HepG2 (cell line): ENCODE data around the gene UBAC2. TPM values are rescaled to one million over a fixed set of nuclear protein-coding genes. Genes with fewer than 3 reads are reported as not detected.

ENCODE experiments used
- ATAC-seq: fragments of 200-7000 bp; cut with Tn5 transposase; 3 replicates; pipeline ENCODE4 v1.9.1; 2020; ENCODE audit warnings: mild to moderate bottlenecking, moderate library complexity
- BruUV-seq: library from RNA; stranded (reverse); fragments of 400-500 nt; replicated peaks from 2 replicates; lab custom pipeline; 2021; lab: Mats Ljungman, UMichigan
- CTCF ChIA-PET: fragments of 300-600 bp; formaldehyde crosslinking; extraction: SDS; loops from one replicate; lab custom pipeline; 2021; ENCODE audit warnings: low total read pairs, inconsistent platforms, low intra/inter-chr PET ratio; lab: Yijun Ruan, JAX
- POLR2A ChIA-PET: fragments of 350-600 bp; sonication (Branson Sonifier 250); formaldehyde crosslinking; loops from one replicate; lab custom pipeline; 2020; ENCODE audit warnings: antibody characterized with exemption, inconsistent platforms; lab: Yijun Ruan, JAX
- DNase-seq: peaks from one replicate; pipeline ENCODE4 v3.0.0-alpha.2; 2015; ENCODE audit warnings: low spot score
- FAIRE-seq: peaks from 3 replicates; lab custom pipeline; 2011; peaks lifted over from hg19 to GRCh38; lab: Jason Lieb, UNC
- H2AFZ ChIP-seq: one replicate; pipeline ENCODE4 v1.6.1; 2011; ENCODE audit warnings: low read length, inconsistent platforms
- H3K27ac ChIP-seq: fragments of 300-600 bp; 3 replicates; pipeline ENCODE4 v1.8.0; 2011; ENCODE audit warnings: mixed run types, mild to moderate bottlenecking, mixed read lengths, low read length, inconsistent platforms; ENCODE audit not compliant: insufficient read depth; ENCODE audit errors: extremely low read length
- H3K27me3 ChIP-seq, 2 experiments: fragments of 200-600 bp in 1 of 2; 2 replicates in 1 of 2; 3 replicates in 1 of 2; pipeline versions ENCODE4 v1.6.0 to v1.8.0; 2011; ENCODE audit warnings: low read length in 2 of 2, mild to moderate bottlenecking in 2 of 2, moderate library complexity in 2 of 2, inconsistent platforms in 1 of 2; ENCODE audit not compliant: insufficient read depth in 2 of 2, control insufficient read depth in 1 of 2
- H3K36me3 ChIP-seq, 2 experiments: fragments of 200-600 bp in 1 of 2; replicated peaks in 1 of 2; 2 replicates in 1 of 2; 3 replicates in 1 of 2; pipeline versions ENCODE4 v1.5.1 to v1.8.0; 2011; ENCODE audit warnings: low read length in 2 of 2, inconsistent platforms in 1 of 2; ENCODE audit not compliant: insufficient read depth in 2 of 2, control insufficient read depth in 1 of 2
- H3K4me1 ChIP-seq: 2 replicates; pipeline ENCODE4 v1.5.1; 2012; ENCODE audit warnings: low read length, inconsistent platforms; ENCODE audit not compliant: insufficient read depth
- H3K4me2 ChIP-seq: 2 replicates; pipeline ENCODE4 v1.6.0; 2011; ENCODE audit warnings: low read depth, low read length, inconsistent platforms
- H3K4me3 ChIP-seq, 3 experiments: fragments of 200-600 bp in 1 of 3; sonication (generic), shearing (Covaris generic) in 1 of 3; replicated peaks in 1 of 3; 2 replicates each; pipeline ENCODE4 v1.5.1; 2011 to 2016; ENCODE audit warnings: low read length in 3 of 3, inconsistent platforms in 2 of 3, low read depth in 2 of 3, mild to moderate bottlenecking in 2 of 3, control low read depth in 1 of 3, mixed read lengths in 1 of 3; ENCODE audit not compliant: insufficient read depth in 1 of 3
- H3K79me2 ChIP-seq: one replicate; pipeline ENCODE4 v1.6.1; 2011; ENCODE audit warnings: low read length, inconsistent platforms; ENCODE audit not compliant: insufficient read depth
- H3K9ac ChIP-seq: 2 replicates; pipeline ENCODE4 v1.6.0; 2011; ENCODE audit warnings: mild to moderate bottlenecking, low read depth, low read length, inconsistent platforms; ENCODE audit not compliant: insufficient read depth
- H3K9me3 ChIP-seq: 2 replicates; pipeline ENCODE4 v1.5.1; 2012; ENCODE audit warnings: mild to moderate bottlenecking, low read length
- H4K20me1 ChIP-seq: 2 replicates; pipeline ENCODE4 v1.6.0; 2011; ENCODE audit warnings: inconsistent platforms, mild to moderate bottlenecking, low read length, moderate library complexity; ENCODE audit not compliant: insufficient read depth
- KDM5B ChIP-seq: sonication (generic); formaldehyde crosslinking; IDR thresholded peaks from 2 replicates; pipeline ENCODE4 v1.4.0; 2020; ENCODE audit warnings: missing genetic modification reagents, mild to moderate bottlenecking, borderline replicate concordance
- NFKBIZ ChIP-seq: IDR thresholded peaks from 2 replicates; pipeline ENCODE4 v1.6.1; 2018; ENCODE audit warnings: missing genetic modification reagents, missing compliant biosample characterization
- RBAK ChIP-seq: sonication (generic); formaldehyde crosslinking; IDR thresholded peaks from 2 replicates; pipeline ENCODE4 v1.5.1; 2020; ENCODE audit warnings: mild to moderate bottlenecking, missing genetic modification reagents
- SAP130 ChIP-seq: IDR thresholded peaks from 2 replicates; pipeline ENCODE4 v1.6.1; 2016; ENCODE audit warnings: low read depth
- YEATS2 ChIP-seq: sonication (generic); formaldehyde crosslinking; IDR thresholded peaks from 2 replicates; pipeline ENCODE4 v1.4.0; 2020; ENCODE audit warnings: missing genetic modification reagents, borderline replicate concordance
- ZNF274 ChIP-seq: sonication (generic); formaldehyde crosslinking; IDR thresholded peaks from 2 replicates; pipeline ENCODE4 v1.5.1; 2020; ENCODE audit warnings: mild to moderate bottlenecking, missing genetic modification reagents
- WGBS: methylation state at CpG from one replicate; pipeline ENCODE4 v1.1.6; 2017; ENCODE audit warnings: low lambda C conversion rate; 5-methylcytosine and 5-hydroxymethylcytosine counted together
- in situ Hi-C: cut with HindIII; loops from 2 replicates; pipeline ENCODE4 v1.10.0; 2017; ENCODE audit warnings: low pct_unique_long_range_greater_than_20kb; ENCODE audit not compliant: extremely low pct_ligation_motif_present
- intact Hi-C: fragments of 100-400 bp; cut with micrococcal nuclease; formaldehyde crosslinking; loops from one replicate; pipeline ENCODE4 v1.10.0; 2022; ENCODE audit not compliant: unreplicated experiment
- polyA plus RNA-seq, 8 experiments: library from polyadenylated mRNA; depleted of rRNA in 3 of 8; stranded (reverse) in 7 of 8; unstranded in 1 of 8; fragments of >200 nt; fragmentation: Illumina TruSeq in 4 of 8; extraction: Trizol in 4 of 8; gene quantifications; 2 replicates each; pipeline versions ENCODE4 v1.2.1 to v1.2.3, GENCODE V29; 2011 to 2016; ENCODE audit warnings: low read depth in 4 of 8, missing spikeins in 1 of 8, mixed read lengths in 1 of 8; ENCODE audit not compliant: insufficient read depth in 1 of 8
- total RNA-seq, 5 experiments: library from RNA; depleted of rRNA; stranded (reverse); fragments of >200 nt; fragmentation: Illumina TruSeq; extraction: Trizol; gene quantifications; 2 replicates each; pipeline ENCODE4 v1.2.3, GENCODE V29; 2016; ENCODE audit warnings: low read depth in 1 of 5

Gene UBAC2
- total and polyA plus RNA-seq, 2 of the 13 experiments (the other 11 are each of a cell fraction or from before 2014, with no cell fraction given), result 61.3 to 80.8 TPM

- Histone ChIP-seq H3K9ac (no peak within 1 kb of the TSS), H3K36me3 (peaks cover 6 to 12% of the 10 kb centered on the region in 2 experiments; a peak in 4 of 5 replicates), H4K20me1 (peaks cover 3% of the 10 kb centered on the region; the same call in 1 of the 2 replicates), H3K4me2 (no peak within 1 kb of the TSS), H2AFZ (no peak within 1 kb of the TSS), H3K27ac (no peak within 1 kb of the TSS), H3K4me3 (no peak within 1 kb of the TSS), H3K79me2 (no peaks in the 10 kb centered on the region), H3K9me3 (no peaks in the 10 kb centered on the region), H3K27me3 (no peaks in the 10 kb centered on the region), H3K4me1 (peaks cover 30% of the 10 kb centered on the region)
- 97% methylated on average over 4 of the region's 4 CpGs for WGBS
- DNase-seq (no peak), FAIRE-seq (no peak), ATAC-seq (no peak)
- in situ Hi-C loops, result no loop called here
- BruUV-seq, result no TSS peak
- intact Hi-C loops, result no loop called here
- ChIA-PET POLR2A (no interaction called here), CTCF (no interaction called here)
- TF ChIP-seq RBAK, result no peak
These were observed 57.7 kb downstream of the UBAC2 start, which contains the start of gene GPR18 for GRCh38 chr13:99258210-99258860. GPR18 (minus strand) TSS chr13:99258379; CDS start chr13:99255872, 2,507 bp downstream.

- Histone ChIP-seq H3K9me3 (no peaks in the 10 kb centered on the region), H4K20me1 (peaks cover 3% of the 10 kb centered on the region; the same call in 1 of the 2 replicates), H3K36me3 (peaks cover 6 to 12% of the 10 kb centered on the region in 2 experiments; a peak in 4 of 5 replicates), H3K79me2 (no peaks in the 10 kb centered on the region), H3K27me3 (no peaks in the 10 kb centered on the region), H2AFZ (no peak overlapping the region), H3K9ac (no peak overlapping the region), H3K4me2 (no peak overlapping the region), H3K4me3 (no peak overlapping the region), H3K4me1 (peaks cover 30% of the 10 kb centered on the region), H3K27ac (no peak overlapping the region)
- ChIA-PET POLR2A (interaction anchor here (2.3 kb wide), 1 partner anchor 58 kb away, joined by 5 read pairs; the partner anchor contains the start of gene UBAC2), CTCF (no interaction called here)
- intact Hi-C loops, result no loop called here
- TF ChIP-seq YEATS2 (CRISPR knock-in tag) (no peak), SAP130 (CRISPR knock-in tag) (no peak), KDM5B (CRISPR knock-in tag) (no peak), NFKBIZ (CRISPR knock-in tag) (no peak), ZNF274 (CRISPR knock-in tag) (no peak)
- BruUV-seq, result no TSS peak
- 100% methylated on average over 3 of the region's 3 CpGs for WGBS
- ATAC-seq (no peak), FAIRE-seq (no peak), DNase-seq (no peak)
- in situ Hi-C loops, result no loop called here
These were observed 58.3 kb downstream of the UBAC2 start for GRCh38 chr13:99258946-99259345.
